GM12801 (cell line): ENCODE data around the gene PRDM10.

ENCODE experiments used
- TF ChIP-seq, protein P1 (sequence below): IDR thresholded peaks from one replicate; pipeline ENCODE4 v1.5.1; 2011; ENCODE audit warnings: control low read depth; ENCODE audit not compliant: insufficient read length; ENCODE audit errors: extremely low read depth

The PRDM10 gene

DNA sequence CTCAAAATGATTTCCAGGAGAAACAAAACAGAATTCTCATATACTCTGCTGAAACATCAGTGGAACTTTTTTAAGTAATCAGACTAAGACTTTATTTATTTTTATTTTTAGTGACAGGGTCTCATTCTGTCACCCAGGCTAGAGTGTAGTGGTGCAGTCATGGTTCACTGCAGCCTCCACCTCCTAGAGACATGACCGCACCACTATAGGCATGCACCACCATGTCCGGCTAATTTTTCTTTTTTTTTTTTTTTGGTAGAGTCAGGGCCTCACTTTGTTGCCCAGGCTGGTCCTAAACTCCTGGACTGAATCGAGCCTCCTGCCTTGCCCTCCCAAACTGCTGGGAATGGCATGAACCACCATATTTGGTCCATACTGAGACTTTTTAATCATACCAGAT, 42.9 kb downstream of the PRDM10 start:
- TF ChIP-seq, protein P1, sequence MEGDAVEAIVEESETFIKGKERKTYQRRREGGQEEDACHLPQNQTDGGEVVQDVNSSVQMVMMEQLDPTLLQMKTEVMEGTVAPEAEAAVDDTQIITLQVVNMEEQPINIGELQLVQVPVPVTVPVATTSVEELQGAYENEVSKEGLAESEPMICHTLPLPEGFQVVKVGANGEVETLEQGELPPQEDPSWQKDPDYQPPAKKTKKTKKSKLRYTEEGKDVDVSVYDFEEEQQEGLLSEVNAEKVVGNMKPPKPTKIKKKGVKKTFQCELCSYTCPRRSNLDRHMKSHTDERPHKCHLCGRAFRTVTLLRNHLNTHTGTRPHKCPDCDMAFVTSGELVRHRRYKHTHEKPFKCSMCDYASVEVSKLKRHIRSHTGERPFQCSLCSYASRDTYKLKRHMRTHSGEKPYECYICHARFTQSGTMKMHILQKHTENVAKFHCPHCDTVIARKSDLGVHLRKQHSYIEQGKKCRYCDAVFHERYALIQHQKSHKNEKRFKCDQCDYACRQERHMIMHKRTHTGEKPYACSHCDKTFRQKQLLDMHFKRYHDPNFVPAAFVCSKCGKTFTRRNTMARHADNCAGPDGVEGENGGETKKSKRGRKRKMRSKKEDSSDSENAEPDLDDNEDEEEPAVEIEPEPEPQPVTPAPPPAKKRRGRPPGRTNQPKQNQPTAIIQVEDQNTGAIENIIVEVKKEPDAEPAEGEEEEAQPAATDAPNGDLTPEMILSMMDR = no peak

- TF ChIP-seq, protein P1 = no peak
These were observed 47.4 kb downstream of the PRDM10 start for GRCh38 chr11:129955282-129955681.

- TF ChIP-seq, protein P1 = no peak
These were observed 50.8 kb downstream of the PRDM10 start for GRCh38 chr11:129951866-129952262.

GRCh38 chr11:129951201-129951865, 51.3 kb downstream of the PRDM10 start:
- TF ChIP-seq, protein P1 = no peak

- TF ChIP-seq, protein P1 = no peak
These were observed 52.2 kb downstream of the PRDM10 start for GRCh38 chr11:129950101-129951091.

GRCh38 chr11:129948926-129949466, 53.6 kb downstream of the PRDM10 start:
- TF ChIP-seq, protein P1 = no peak

- TF ChIP-seq, protein P1 = no peak
These were observed 55.2 kb downstream of the PRDM10 start for GRCh38 chr11:129947474-129947873.
